AG04450 (cell line): ENCODE results near the gene PAPLN. TPM values are rescaled to one million over a fixed set of nuclear protein-coding genes. Genes with fewer than 3 reads are reported as not detected.

Experiments used
- CTCF ChIA-PET: fragments of 300-600, 350-600 bp; formaldehyde crosslinking; extraction: SDS; loops from one replicate; lab custom pipeline; 2022; ENCODE audit warnings: antibody characterized with exemption, inconsistent platforms; lab: Charles Lee
- POLR2A ChIA-PET: fragments of 350-600 bp; formaldehyde crosslinking; extraction: SDS; loops from one replicate; lab custom pipeline; 2021; ENCODE audit warnings: antibody characterized with exemption, inconsistent platforms; lab: Yijun Ruan, JAX
- DNase-seq: peaks from one replicate; pipeline ENCODE4 v3.0.0-alpha.2; 2011; ENCODE audit warnings: low read depth, low spot score
- H3K27ac ChIP-seq: one replicate; pipeline ENCODE4 v1.5.1; 2012; ENCODE audit warnings: low read depth, low read length, control low read depth
- H3K27me3 ChIP-seq: one replicate; pipeline ENCODE4 v1.6.0; 2012; ENCODE audit warnings: low read length; ENCODE audit not compliant: control insufficient read depth, insufficient read depth
- H3K4me3 ChIP-seq: 2 replicates; pipeline ENCODE4 v1.5.1; 2011; ENCODE audit warnings: mild to moderate bottlenecking, low read depth, low read length, control low read depth
- H3K9me3 ChIP-seq: 2 replicates; pipeline ENCODE4 v1.5.1; 2012; ENCODE audit warnings: low read length; ENCODE audit not compliant: control insufficient read depth, insufficient read depth
- CTCF ChIP-seq: IDR thresholded peaks from 2 replicates; pipeline ENCODE4 v1.5.1; 2011; ENCODE audit warnings: low read depth, low read length, control low read depth, inconsistent platforms
- polyA plus RNA-seq: library from polyadenylated mRNA; depleted of rRNA; stranded (reverse); fragments of >200 nt; gene quantifications from 2 replicates; pipeline ENCODE4 v1.2.3, GENCODE V29; 2011

Gene PAPLN
- polyA plus RNA-seq, 1 experiment, result 3.1 TPM

GRCh38 chr14:73233564-73233963 lies 3.7 kb upstream of the PAPLN start:
- ChIA-PET CTCF (interaction anchor here (1.5 kb wide), 1 partner anchor 230 kb away, joined by 5 read pairs; no protein-coding TSS in a partner anchor), POLR2A (no interaction called here)
- TF ChIP-seq CTCF, result no peak
- Histone ChIP-seq H3K27me3 (peaks cover 38% of the 10 kb centered on the region), H3K9me3 (no peaks in the 10 kb centered on the region), H3K4me3 (no peak overlapping the region), H3K27ac (no peak overlapping the region)
- no peak for DNase-seq

- no peaks in the 10 kb centered on the region for H3K9me3 ChIP-seq
- no peak overlapping the region for H3K4me3 ChIP-seq
- H3K27me3 ChIP-seq, result peaks cover 38% of the 10 kb centered on the region
- no peak overlapping the region for H3K27ac ChIP-seq
- no peak for TF ChIP-seq CTCF
- CTCF ChIA-PET, result no interaction called here
- DNase-seq, result no peak
- POLR2A ChIA-PET, result no interaction called here
These were observed 3.3 kb upstream of the PAPLN start for GRCh38 chr14:73234029-73234428.

- no peak for DNase-seq
- Histone ChIP-seq H3K27me3 (peaks cover 40% of the 10 kb centered on the region), H3K27ac (no peak overlapping the region), H3K4me3 (no peak overlapping the region), H3K9me3 (no peaks in the 10 kb centered on the region)
- CTCF ChIA-PET, result no interaction called here
- TF ChIP-seq CTCF, result no peak
- POLR2A ChIA-PET, result interaction anchor here (1.1 kb wide), 1 partner anchor 11 kb away, joined by 4 read pairs; no protein-coding TSS in a partner anchor
These were observed 2.5 kb upstream of the PAPLN start for GRCh38 chr14:73234586-73235394.

GRCh38 chr14:73235531-73236155 lies 1.7 kb upstream of the PAPLN start:
- peaks cover 40% of the 10 kb centered on the region for H3K27me3 ChIP-seq
- ChIA-PET CTCF (no interaction called here), POLR2A (interaction anchor here (1.1 kb wide), 1 partner anchor 10 kb away, joined by 4 read pairs; no protein-coding TSS in a partner anchor)
- TF ChIP-seq CTCF, result no peak
- no peak overlapping the region for H3K4me3 ChIP-seq
- no peak for DNase-seq
- H3K27ac ChIP-seq, result no peak overlapping the region
- H3K9me3 ChIP-seq, result no peaks in the 10 kb centered on the region

- peaks cover 40% of the 10 kb centered on the region for H3K27me3 ChIP-seq
- no peaks in the 10 kb centered on the region for H3K9me3 ChIP-seq
- H3K4me3 ChIP-seq, result no peak overlapping the region
- ChIA-PET POLR2A (interaction anchor here (1.1 kb wide), 1 partner anchor 10 kb away, joined by 4 read pairs; no protein-coding TSS in a partner anchor), CTCF (interaction anchor here (0.8 kb wide), 1 partner anchor 94 kb away, joined by 3 read pairs; no protein-coding TSS in a partner anchor)
- no peak for DNase-seq
- no peak for TF ChIP-seq CTCF
- no peak overlapping the region for H3K27ac ChIP-seq
These were observed 1.1 kb upstream of the PAPLN start for GRCh38 chr14:73236157-73236556.
